ENCODE measurements around the gene DVL1. TPM values are rescaled to one million over a fixed set of nuclear protein-coding genes. Genes with fewer than 3 reads are reported as not detected.
A peak's percentile ranks its signal among the peaks of the same experiment; 100 is the strongest.
"Not testable (repeated sequence)": the region's sequence is repeated elsewhere in the genome, so short reads cannot be mapped to it uniquely, and the experiment has no call there.

The DVL1 gene
- polyA plus RNA-seq, 10 donors, result 26.6 to 50.4 (median 34.9) TPM

DNA sequence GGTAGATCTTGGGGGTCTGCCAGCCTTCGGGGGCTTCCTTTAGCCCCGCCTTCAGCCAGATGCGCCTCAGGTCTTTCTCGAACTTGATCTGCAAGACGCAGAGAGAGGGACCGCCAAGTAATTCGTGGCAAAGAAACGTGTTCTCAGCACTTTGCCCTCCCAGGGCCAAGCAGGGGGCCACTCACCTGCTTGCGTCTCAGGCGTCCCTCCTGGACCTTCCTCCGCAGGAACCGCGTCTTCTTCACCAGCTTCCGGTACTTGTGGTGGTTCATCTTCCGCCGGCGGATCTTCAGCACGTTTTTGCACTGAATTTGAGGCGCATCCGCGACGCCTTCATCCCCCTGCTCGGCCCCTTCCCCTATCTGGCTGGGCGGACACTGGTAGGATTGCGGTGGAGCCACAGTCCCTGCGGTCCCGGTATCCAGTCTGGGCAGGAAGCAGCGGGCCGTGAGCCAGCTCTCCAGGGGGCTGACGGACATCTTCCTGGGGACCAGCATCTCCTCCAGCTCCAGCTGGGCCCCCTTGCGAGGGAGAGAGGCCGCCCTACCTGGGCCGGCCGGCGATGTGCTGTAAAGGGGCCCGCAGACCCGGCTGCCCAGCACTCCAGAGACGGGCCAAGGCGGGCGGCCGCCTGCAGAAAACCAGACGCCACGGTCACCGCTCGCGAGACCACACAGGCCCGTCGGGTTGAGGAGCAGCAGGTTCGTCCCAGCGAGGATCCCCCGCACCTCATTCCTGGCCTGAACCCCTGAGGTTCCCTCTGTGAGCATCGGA lies 24.8 kb upstream of the DVL1 start:
- DNase-seq, result no peak

DNA sequence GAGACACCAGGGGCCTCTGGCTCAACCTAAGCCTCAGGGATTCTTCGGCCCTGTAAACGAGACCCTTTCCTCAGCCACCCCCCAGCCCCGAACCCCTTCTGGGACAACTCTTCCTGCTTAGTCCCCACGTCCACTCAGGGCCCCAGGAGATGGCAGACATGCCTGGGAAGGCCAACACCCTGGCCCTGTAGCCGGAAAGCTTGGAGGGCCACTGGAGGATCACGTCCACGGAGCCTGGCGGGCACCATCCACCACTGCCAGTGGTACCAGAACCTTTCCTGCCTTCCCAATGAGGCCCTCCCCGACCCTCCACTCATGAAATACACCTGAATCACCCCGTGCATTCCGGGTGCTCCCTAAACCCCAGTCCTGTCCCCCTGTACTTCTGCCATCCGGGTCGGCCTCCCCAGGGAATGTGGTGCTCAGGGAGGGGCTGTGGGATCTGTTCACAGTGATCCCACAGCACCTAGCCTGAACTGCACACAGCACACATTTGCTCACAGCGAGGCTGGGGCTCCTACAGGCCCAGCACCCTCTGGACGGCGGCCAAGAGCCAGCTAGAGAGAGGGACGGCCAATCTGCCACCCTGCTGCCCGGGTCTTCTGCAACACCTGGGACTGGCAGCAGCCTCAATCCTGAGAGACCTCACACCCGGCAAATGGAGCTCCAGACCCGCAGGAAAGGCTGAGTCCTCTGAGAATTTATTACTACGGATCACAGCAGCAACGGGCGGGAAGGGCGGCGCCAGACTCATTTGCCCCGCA lies 24.0 kb upstream of the DVL1 start:
- DNase-seq, result no peak

DNA sequence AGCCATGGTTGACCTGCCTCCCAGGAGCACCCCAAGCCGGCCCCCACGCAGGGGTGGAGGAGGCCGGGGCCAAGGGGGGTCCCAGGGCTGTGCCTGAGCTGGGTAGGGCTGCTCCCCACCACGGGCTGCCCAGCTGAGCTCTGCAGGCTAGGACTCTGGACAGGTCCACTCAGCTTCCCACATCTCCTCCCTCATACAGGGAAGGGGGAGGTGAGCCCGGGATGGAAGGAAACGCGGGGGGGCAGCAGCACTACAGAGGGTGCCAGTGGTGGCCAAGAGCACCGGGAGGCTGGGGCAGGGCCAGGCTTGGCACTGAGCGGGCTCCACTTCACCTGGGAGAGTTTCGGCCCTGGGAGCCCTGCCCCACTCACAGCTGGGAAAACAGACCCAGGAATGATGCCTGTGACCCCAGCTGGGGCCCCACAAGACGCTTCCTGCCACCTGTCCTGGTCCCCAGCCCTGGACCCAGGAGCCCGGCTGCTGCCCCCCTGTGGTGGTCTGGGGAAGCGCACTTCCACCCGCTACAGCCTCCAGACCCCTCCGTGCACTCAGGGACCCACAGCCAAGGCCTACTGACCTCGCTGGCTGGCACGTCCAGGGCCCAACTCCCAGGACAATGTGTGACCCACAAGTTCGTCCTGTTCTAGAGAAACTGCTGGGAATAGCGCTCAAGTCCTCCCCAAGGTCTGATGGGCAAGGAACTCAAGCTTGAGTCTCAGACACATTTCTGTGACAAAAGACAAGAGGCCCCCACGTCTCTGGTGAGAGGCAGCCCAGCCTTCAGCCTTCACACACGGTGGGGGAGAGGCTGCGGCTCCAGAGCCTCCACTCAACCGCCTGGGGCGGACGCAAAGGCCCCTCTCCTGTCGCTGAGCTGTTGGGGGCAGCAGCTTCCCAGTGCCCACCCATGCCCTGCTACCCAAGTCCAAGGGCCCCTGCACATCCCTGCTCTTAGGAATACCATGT lies 22.8 kb upstream of the DVL1 start:
- peak in 1 of 3 donors; percentile 76 for DNase-seq

DNA sequence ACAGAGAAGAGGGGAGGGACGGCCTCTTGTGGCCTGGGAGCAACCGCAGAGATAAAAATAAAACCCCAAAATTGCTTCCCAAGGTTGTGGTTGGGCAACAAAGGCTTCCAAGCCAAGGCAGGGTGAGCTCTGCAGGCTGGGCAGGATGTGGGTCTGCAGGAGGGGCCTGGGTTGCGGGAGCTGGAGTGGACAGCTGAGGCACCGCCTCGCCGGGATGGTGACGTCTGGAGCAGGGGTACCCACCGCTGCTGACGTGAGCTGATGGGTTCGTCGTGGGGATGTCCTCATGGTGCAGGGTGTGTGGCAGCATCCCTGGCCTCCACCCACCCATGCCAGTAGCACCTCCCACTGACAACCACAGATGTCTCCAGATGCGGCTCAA lies 22.1 kb upstream of the DVL1 start:
- DNase-seq, result no peak

DNA sequence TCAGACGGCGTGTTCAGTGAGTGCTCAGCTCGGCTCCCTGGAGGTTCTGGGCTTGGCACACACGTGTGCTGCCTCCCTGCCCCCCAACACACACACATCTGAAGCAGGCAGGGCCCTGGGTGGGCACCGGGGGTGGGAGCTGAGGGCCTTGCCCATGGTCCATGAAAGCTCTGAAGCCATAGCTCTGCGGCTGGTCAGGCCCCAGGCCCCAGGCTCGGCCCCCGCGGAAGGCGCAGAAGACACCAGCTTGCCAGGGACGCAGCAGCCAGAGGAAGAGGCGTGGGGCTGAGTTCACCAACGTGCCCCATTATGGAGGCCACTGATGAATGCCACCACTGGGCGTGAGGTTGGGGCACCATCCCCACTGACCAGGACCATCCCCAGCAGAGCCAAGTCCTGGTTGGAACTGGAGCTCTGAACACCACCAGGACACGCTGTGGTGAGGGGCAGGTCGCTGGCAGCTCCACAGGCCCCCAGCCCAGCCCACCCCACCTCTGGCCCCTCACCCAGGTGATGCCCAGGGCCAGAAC lies 21.6 kb upstream of the DVL1 start:
- DNase-seq, result no peak

DNA sequence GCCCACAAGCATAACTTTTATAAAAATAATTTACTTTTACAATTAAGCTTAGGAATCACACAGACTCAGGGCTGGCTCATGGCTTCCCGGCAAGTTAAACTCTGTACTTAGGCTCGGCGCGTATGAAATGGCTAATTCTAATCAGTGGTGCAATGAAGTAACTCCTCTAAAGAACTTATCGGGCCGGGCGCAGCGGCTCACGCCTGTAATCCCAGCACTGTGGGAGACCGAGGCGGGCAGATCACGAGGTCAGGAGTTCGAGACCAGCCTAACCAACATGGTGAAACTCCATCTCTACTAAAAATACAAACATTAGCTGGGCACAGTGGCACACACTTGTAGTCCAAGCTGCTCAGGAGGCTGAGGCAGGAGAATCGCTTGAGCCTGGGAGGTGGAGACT lies 20.9 kb upstream of the DVL1 start:
- not testable (repeated sequence) for DNase-seq

DNA sequence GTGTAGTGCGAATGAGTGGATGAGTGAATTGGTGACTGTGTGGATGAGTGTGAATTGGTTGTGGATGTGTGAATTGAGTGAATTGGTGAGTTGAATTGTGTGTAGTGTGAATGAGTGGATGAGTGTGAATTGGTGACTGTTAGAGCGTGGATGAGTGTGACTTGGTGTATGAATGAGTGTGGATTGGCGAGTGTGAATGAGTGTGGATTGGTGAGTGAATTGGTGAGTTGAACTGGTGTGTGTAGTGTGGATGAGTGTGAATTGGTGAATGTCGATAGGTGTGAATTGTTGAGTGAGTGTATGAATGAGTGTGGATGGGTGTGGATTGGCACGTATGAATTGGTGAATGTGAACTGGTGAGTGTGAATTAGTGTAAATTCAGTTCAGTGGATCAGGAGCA lies 18.1 kb upstream of the DVL1 start:
- no peak for DNase-seq

DNA sequence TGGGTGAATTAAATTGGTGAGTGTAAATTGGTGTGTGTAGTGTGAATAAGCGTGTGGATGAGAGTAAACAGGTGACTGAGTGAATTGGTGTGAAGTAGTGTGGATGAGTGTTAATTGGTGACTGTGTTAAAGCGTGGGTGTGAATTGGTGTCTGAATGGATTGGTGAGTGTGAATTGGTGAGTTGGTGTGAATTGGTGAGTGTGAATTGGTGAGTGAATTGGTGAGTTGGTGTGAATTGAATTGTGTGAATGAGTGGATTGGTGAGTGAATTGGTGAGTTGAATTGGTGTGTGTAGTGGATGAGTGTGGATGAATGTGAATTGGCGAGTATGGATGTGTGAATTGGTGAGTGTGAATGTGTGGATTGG lies 17.5 kb upstream of the DVL1 start:
- no peak for DNase-seq

DNA sequence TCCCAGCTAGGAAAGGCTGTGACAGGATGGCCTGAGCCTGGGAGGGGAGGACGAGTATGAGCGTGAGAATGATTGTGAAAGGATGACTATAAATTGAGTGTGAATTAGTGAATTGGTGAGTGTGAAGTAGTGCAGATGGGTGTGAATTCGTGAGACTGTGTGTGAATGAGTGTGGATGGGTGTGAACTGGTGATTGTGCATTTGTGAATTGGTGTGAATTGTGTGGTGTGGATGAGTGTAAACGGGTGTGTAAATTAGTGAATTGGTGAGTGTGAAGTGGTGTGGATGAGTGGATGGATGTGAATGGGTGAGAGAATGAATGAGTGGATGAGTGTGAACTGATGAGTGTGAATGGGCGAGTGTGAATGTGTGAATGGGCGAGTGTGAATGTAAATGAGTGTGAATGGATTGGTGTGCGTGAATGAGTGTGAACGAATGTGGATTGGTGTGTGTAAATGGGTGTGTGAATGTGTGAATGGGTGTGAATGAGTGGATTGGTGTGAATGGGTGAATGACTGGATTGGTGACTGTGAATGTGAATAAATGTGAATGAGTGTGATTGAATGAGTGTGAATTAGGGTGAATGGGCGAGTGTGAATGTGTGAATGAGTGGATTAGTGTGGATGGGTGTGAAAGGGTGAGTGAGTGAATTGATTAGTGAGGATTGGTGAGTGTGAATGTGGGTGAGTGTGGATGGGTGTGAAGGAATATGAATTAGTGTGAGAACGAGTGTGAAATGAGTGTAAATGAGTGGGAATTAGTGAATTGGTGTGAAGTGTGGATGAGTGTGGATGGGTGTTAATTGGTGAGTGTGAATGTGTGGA lies 16.9 kb upstream of the DVL1 start:
- no peak for DNase-seq

DNA sequence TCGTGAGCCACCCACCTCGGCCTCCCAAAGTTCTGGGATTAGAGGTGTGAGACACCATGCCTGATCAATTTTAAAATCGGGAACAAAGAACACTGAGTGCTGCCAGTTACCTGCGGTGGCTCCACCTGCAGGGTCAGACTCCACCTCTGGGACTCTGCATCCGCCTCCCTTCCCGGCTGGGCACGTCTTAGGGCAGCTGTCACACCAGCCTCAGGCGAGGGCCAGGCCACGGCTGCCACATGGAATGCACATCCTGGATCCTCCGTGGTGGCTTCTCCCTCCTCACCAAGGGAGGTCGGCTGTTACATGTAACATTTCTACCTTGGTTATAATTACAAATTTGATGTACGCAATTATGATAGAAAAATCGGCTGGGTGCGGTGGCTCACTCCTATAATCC lies 15.0 kb upstream of the DVL1 start:
- no peak for DNase-seq

DNA sequence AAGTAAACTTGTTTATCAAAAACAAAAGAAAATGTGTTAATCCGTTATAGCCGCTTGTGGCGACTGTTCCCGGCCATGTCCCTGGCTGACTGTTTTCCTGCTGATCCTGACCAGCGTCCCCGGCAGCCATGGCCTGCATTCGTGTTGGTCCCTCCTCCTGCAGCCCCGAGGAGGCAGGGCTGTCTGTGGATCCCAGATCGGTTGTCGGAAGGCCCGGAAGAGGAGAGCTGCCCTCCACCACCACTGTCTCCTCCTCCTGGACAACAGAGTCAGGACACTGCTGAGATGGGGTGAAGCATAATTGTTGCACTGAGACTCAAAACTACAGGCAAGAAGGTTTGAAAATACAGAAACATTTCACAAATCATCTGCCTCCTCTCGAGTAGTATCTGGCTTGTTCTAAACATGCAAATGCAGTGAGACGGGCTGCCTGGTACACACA lies 12.8 kb upstream of the DVL1 start:
- DNase-seq, result peak; percentile 65 to 89 (median 78)

DNA sequence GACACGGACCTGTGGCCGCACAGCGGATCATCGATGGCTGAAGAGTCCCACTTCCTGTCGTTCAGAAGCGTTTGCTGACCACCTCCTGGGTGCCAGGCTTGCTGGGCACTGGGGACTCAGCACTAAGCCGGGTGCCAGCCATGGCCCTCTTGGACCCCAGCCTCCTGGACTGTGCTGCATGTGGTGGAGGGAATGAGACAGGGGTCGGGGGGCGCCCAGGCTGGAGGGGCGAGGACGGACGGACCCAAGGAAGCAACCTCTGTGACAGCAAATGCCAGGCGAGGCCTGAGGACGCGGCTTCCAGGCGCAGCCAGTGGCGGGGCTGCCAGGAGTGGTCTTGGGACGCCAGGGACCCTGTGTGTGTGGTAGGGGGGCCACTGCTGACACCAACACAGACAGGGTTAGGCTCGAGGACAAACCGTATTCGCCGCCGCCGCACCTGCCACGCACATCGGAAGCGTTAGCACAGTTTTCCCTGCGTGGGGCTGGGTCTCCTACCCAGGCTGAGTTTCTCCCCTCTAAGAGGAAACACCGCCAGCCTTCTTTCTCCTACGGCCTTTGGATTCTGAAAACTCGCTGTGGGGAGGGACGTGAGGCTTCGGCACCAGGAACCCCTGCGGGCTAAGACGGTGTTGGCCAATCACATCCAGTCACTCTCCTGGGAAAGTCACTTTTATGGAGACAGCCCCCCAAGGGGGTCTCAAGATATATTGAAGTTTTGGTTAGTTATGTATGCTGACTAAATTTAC lies 12.2 kb upstream of the DVL1 start:
- DNase-seq, result peak in 1 of 3 donors; percentile 49

DNA sequence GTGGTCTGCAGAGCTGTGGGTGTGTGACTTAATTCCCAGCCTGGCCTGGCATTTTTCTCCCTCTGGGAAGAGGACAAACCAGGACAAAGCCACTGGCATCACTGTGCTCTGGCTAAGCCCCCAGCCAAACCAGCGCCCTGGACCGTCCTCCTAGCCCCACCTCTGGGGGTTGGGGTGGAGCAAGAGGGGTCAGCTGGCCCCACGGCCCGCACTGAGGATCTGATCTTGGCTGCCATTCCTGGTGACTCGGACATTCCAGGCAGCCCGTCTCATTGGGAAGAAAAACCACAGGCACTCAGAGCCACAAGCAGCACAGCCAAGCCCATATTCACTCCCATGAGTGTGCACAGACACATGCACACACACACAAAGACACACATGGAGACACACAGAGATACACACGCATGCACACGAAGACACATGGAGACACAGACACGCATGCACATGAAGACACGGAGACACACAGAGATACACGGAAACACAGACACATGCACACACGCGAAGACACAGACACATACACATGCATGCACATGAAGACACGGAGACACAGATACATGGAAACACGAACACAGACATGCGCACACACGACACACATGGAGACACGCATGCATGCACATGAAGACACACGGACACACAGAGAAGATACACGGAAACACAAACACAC lies 11.4 kb upstream of the DVL1 start:
- peak; percentile 77 to 86 (median 83) for DNase-seq

DNA sequence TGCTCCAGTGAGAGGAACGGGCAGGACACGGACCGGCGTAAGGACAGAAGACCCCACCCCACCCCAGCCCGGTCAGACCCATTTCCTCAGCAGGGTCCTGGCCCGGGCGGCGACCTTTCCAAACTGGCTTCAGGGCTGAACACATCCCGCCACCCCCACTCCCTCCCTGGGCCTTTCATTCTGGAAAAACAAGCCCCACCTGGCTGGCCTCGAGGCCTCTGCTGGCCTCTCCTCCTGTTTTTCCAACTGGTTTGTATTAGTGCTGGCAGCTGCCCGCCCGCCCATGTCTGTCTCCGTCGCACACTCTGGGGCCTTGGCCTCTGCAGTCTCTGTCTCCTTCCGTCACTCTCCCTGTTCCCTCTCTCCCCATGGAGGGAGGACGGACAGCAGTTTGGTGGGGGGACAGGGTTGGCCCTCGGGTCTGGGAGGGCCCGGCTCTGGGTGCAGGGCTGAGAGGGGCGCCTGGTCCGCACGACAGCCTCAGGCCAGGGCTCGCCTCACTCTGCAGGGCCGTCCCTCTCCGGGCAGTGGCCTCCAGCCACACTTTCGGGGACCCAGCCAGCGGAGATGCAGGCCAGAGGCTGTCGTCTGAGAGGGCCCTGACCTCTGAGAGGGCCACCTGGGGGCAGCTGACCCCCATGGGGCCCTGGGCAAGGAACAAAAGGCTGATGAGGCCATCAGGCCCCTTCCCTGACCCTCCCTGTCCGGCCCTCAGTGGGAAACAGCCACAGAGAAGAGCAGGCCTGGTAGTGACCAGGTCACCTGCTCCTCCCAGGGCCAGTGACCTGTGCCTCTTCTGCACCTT lies 10.6 kb upstream of the DVL1 start:
- peak; percentile 64 to 91 (median 78) for DNase-seq

DNA sequence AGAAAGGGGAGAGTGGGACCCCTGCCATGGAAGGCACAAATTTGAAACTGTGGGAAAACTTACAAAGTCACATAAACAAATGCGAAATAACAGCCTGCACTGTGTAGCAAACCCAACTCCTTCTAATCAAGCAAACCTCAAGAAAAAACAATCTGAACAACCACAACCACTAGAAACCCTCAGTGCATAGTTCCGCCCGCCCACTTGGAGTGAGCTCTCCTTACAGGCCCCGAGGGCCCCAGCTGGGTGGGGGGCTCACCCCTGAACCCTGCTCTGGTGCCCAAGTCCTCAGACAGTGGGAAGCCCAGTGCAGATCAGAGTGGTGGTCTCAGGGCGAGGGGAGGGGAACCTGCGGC lies 10.1 kb upstream of the DVL1 start:
- DNase-seq, result peak; percentile 40 to 72 (median 58)

DNA sequence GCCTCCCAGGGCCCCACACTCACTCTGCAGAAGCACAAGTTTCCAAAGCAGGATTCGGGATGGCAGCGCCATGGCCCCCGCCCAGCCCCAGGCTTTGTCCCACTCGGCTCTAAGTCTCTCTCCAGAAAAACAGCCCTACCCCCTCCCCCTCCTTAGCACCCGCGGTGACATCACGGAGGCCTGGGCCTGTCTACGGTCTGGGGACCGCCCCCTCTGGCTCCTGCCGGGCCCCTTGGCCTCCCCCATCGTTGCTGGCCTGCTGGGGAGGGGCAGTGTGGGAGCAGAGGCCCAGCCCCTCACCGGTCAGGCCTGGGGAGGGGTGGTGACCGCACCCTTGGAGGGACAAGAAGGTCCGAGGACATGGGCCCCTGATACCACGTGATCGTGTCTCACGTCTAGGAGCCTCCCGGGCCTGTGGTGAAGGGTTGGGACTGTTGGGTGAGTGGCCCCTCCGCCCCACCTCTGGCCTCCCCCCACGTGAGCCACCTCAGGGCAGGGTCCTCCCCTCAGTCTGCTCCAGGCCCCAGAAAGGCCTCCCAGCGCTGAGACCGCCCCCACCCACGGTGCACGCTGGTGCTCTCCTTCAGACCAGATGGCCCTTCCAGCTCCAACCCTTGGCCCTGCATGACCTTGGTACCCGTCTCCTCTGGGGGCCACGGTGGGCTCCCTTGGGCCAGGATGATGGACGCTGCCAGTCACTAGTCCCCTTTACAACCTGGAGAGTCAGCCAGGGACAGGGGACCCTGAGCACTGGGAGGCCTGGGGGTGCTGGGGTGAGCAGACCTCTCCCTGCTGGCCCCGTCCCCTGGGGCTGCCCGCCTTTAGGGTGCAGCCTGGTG lies 9.4 kb upstream of the DVL1 start, which contains the start of gene MXRA8:
Gene MXRA8, minus strand, starts transcription at position 123 of the 839 bp plus-strand sequence. Its CDS starts 51 bp downstream, at position 72.
- DNase-seq, result peak; percentile 87 to 95 (median 90)

DNA sequence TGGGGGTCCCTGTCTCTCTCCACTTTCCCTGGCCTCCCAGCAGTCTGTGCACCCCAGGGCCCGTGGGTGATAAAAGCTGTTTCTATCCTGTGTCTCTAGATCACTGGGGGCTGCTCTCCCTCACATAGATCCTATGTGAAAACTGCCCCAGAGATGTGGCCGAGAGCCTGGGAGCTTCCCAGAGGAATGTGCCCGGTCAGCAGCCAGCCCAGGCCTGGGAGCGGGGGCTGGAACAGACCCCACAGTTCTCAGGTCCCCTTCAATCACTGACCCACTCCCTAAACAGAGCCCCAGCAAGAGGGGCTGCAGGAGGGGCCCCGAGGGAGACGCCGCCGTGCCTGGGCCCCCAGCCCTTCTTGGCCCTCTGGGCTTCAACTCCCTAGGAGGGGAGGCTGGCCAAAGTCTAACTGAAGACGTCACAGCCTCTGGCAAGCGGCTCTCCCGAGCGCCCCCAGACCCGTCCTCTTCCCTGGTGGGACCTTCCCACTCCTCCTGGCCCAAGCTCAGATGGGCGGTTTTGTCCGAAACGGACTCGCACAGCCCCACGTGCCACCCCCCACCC lies 8.7 kb upstream of the DVL1 start:
- DNase-seq, result peak in 1 of 3 donors; percentile 62

Data from muscle of back (tissue), 11 donors.